C4-2B (cell line): Measurements from ENCODE around the gene PEMT.

Source experiments
- H3K27ac ChIP-seq: fragments of 450-650 bp; 2 replicates; pipeline ENCODE4 v1.5.1; 2017
- CTCF ChIP-seq: fragments of 450-650 bp; conservative IDR thresholded peaks from 2 replicates; pipeline ENCODE4 v1.5.1; 2017; ENCODE audit warnings: mild to moderate bottlenecking
- ZFX ChIP-seq: fragments of 450-650 bp; IDR thresholded peaks from 2 replicates; pipeline ENCODE4 v1.6.1; 2017

PEMT gene

GRCh38 chr17:17628388-17629008 is 37.0 kb upstream of the PEMT start:
- H3K27ac ChIP-seq = no peak overlapping the region
- TF ChIP-seq ZFX = no peak
- no peak for TF ChIP-seq CTCF

GRCh38 chr17:17626840-17627239 is 35.3 kb upstream of the PEMT start:
- no peak for TF ChIP-seq CTCF
- no peak for TF ChIP-seq ZFX
- no peak overlapping the region for H3K27ac ChIP-seq

- TF ChIP-seq ZFX (no peak), CTCF (no peak)
- no peak overlapping the region for H3K27ac ChIP-seq
Measured at GRCh38 chr17:17626151-17626805, 34.8 kb upstream of the PEMT start.

- no peak for TF ChIP-seq CTCF
- no peak for TF ChIP-seq ZFX
Measured at GRCh38 chr17:17624741-17625140, 33.2 kb upstream of the PEMT start.

GRCh38 chr17:17623904-17624303 is 32.4 kb upstream of the PEMT start:
- no peak for TF ChIP-seq CTCF
- no peak for TF ChIP-seq ZFX
- H3K27ac ChIP-seq = no peak overlapping the region

More at GRCh38 chr17:17624741-17625140, 33.2 kb upstream of the PEMT start:
- no peak overlapping the region for H3K27ac ChIP-seq

- no peak overlapping the region for H3K27ac ChIP-seq
- no peak for TF ChIP-seq CTCF
- no peak for TF ChIP-seq ZFX
Measured at GRCh38 chr17:17621254-17621653, 29.7 kb upstream of the PEMT start.

GRCh38 chr17:17613708-17614114 is 22.2 kb upstream of the PEMT start:
- H3K27ac ChIP-seq = no peak overlapping the region
- TF ChIP-seq ZFX (no peak), CTCF (peak; percentile 83)
